Panc1 (cell line): ENCODE data around the gene MED28. TPM values are rescaled to one million over a fixed set of nuclear protein-coding genes. Genes with fewer than 3 reads are reported as not detected.

Experiments used
- ATAC-seq: fragments of 200-7000 bp; cut with Tn5 transposase; 2 replicates; pipeline ENCODE4 v1.9.1; 2020; ENCODE audit warnings: mild to moderate bottlenecking, moderate library complexity
- BruUV-seq: library from RNA; stranded (reverse); fragments of 400-500 nt; replicated peaks from 2 replicates; lab custom pipeline; 2021; lab: Mats Ljungman, UMichigan
- CTCF ChIA-PET: fragments of 300-600 bp; sonication (Branson Sonifier 250); formaldehyde crosslinking; loops from one replicate; lab custom pipeline; 2022; ENCODE audit warnings: antibody characterized with exemption; lab: Charles Lee
- POLR2A ChIA-PET: fragments of 300-600 bp; sonication (Branson Sonifier 250); formaldehyde crosslinking; loops from one replicate; lab custom pipeline; 2022; ENCODE audit warnings: antibody characterized with exemption; lab: Charles Lee
- DNase-seq: peaks from one replicate; pipeline ENCODE4 v3.0.0-alpha.2; 2010; ENCODE audit warnings: low read depth, low spot score
- H3K27ac ChIP-seq: 2 replicates; pipeline ENCODE4 v1.5.1; 2011; ENCODE audit warnings: mild to moderate bottlenecking, low read length, inconsistent platforms
- H3K27me3 ChIP-seq: fragments of 200-500 bp; sonication (Bioruptor generic); 2 replicates; pipeline ENCODE4 v1.6.0; 2014; ENCODE audit warnings: low read length, inconsistent platforms; ENCODE audit not compliant: control insufficient read depth, insufficient read depth
- H3K36me3 ChIP-seq: fragments of 200-500 bp; sonication (Bioruptor generic); 2 replicates; pipeline ENCODE4 v1.5.1; 2014; ENCODE audit warnings: inconsistent platforms, mild to moderate bottlenecking, low read length, moderate library complexity; ENCODE audit not compliant: control insufficient read depth, insufficient read depth
- H3K4me1 ChIP-seq: 2 replicates; pipeline ENCODE4 v1.5.1; 2011; ENCODE audit warnings: inconsistent platforms, mild to moderate bottlenecking, low read length, moderate library complexity; ENCODE audit not compliant: control insufficient read depth, insufficient read depth
- H3K4me3 ChIP-seq, 2 experiments: 2 replicates each; pipeline ENCODE4 v1.5.1; 2011 to 2012; ENCODE audit warnings: low read depth in 2 of 2, low read length in 2 of 2, mild to moderate bottlenecking in 2 of 2, inconsistent platforms in 1 of 2, moderate library complexity in 1 of 2
- H3K9me3 ChIP-seq: fragments of 200-500 bp; sonication (Bioruptor generic); 2 replicates; pipeline ENCODE4 v1.5.1; 2014; ENCODE audit warnings: low read depth, mild to moderate bottlenecking, inconsistent platforms, low read length, moderate library complexity; ENCODE audit not compliant: control insufficient read depth, insufficient read depth
- CTCF ChIP-seq: fragments of 450-650 bp; IDR thresholded peaks from 2 replicates; pipeline ENCODE4 v1.5.1; 2017; ENCODE audit warnings: mild to moderate bottlenecking
- POLR2AphosphoS5 ChIP-seq: IDR thresholded peaks from 2 replicates; pipeline ENCODE4 v1.6.1; 2012; ENCODE audit warnings: mild to moderate bottlenecking, low read depth, low read length, moderate library complexity
- SIN3A ChIP-seq: IDR thresholded peaks from 2 replicates; pipeline ENCODE4 v1.6.1; 2012; ENCODE audit warnings: low read depth, mild to moderate bottlenecking, low read length, moderate library complexity, borderline replicate concordance; ENCODE audit not compliant: insufficient read depth
- TCF7L2 ChIP-seq: IDR thresholded peaks from 2 replicates; pipeline ENCODE4 v1.6.1; 2011; ENCODE audit warnings: mild to moderate bottlenecking, low read depth, low read length, inconsistent platforms
- in situ Hi-C: cut with HindIII; loops from 2 replicates; pipeline ENCODE4 v1.10.0; 2016; ENCODE audit warnings: low sequenced_read_pairs, low pct_unique_long_range_greater_than_20kb
- intact Hi-C: fragments of 100-400 bp; cut with micrococcal nuclease; formaldehyde crosslinking; loops from one replicate; pipeline ENCODE4 v1.10.0; 2022; ENCODE audit not compliant: unreplicated experiment
- total RNA-seq: library from RNA; stranded (reverse); gene quantifications from one replicate; pipeline ENCODE4 v1.2.1, GENCODE V29; 2021; ENCODE audit not compliant: unreplicated experiment
- TF ChIP-seq, protein P1 (sequence below), 2 experiments: IDR thresholded peaks; 2 replicates each; pipeline ENCODE4 v1.6.1; 2011 to 2012; ENCODE audit warnings: low read depth in 2 of 2, control low read depth in 1 of 2, low read length in 1 of 2, mild to moderate bottlenecking in 1 of 2, moderate library complexity in 1 of 2; ENCODE audit not compliant: insufficient read depth in 1 of 2

Gene MED28
- total RNA-seq, 1 experiment from 2014 or later: 32.1 TPM

GRCh38 chr4:17599826-17600225 is 14.6 kb upstream of the MED28 start:
- in situ Hi-C loops: no loop called here
- Histone ChIP-seq H3K4me3 (no peak overlapping the region), H3K27me3 (no peaks in the 10 kb centered on the region), H3K4me1 (no peaks in the 10 kb centered on the region), H3K9me3 (no peaks in the 10 kb centered on the region), H3K36me3 (peaks cover 3% of the 10 kb centered on the region; the same call in 1 of the 2 replicates), H3K27ac (no peak overlapping the region)
- intact Hi-C loops: no loop called here
- no peak for DNase-seq
- CTCF ChIA-PET: no interaction called here
- POLR2A ChIA-PET: no interaction called here
- no peak for TF ChIP-seq CTCF
- TF ChIP-seq, protein P1, sequence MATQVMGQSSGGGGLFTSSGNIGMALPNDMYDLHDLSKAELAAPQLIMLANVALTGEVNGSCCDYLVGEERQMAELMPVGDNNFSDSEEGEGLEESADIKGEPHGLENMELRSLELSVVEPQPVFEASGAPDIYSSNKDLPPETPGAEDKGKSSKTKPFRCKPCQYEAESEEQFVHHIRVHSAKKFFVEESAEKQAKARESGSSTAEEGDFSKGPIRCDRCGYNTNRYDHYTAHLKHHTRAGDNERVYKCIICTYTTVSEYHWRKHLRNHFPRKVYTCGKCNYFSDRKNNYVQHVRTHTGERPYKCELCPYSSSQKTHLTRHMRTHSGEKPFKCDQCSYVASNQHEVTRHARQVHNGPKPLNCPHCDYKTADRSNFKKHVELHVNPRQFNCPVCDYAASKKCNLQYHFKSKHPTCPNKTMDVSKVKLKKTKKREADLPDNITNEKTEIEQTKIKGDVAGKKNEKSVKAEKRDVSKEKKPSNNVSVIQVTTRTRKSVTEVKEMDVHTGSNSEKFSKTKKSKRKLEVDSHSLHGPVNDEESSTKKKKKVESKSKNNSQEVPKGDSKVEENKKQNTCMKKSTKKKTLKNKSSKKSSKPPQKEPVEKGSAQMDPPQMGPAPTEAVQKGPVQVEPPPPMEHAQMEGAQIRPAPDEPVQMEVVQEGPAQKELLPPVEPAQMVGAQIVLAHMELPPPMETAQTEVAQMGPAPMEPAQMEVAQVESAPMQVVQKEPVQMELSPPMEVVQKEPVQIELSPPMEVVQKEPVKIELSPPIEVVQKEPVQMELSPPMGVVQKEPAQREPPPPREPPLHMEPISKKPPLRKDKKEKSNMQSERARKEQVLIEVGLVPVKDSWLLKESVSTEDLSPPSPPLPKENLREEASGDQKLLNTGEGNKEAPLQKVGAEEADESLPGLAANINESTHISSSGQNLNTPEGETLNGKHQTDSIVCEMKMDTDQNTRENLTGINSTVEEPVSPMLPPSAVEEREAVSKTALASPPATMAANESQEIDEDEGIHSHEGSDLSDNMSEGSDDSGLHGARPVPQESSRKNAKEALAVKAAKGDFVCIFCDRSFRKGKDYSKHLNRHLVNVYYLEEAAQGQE (IDR thresholded peaks at IDR 0.05; ENCODE audit: insufficient read depth in 1 of 2, low read depth in 2 of 2, low read length in 1 of 2): no peak
- no peak for TF ChIP-seq POLR2AphosphoS5
- TF ChIP-seq TCF7L2: no peak
- no peak for TF ChIP-seq SIN3A
- BruUV-seq: no TSS peak
- ATAC-seq: no peak

DNA sequence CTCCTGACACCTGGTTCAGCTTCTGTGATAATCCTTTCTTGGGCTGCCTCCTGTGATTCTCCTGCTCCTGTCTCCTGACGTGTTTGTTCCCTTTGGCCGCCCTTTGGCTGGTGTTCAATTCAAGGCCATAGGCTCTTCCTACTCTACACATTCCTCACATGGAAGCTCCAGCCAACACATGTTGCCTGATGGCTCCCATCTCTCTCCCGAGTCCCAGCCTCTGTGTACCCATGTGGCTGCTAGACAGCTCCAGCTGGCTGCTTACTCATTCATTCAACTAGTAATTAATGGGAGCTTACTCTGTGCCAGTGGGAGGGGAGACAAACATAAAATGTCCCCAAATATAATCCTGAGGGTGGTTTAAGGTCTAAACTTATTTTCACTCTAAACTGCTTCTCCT is 9.2 kb upstream of the MED28 start:
- H3K9me3 ChIP-seq: no peaks in the 10 kb centered on the region
- ChIA-PET POLR2A (no interaction called here), CTCF (no interaction called here)
- H3K27ac ChIP-seq: no peak overlapping the region
- H3K36me3 ChIP-seq: peaks cover 8% of the 10 kb centered on the region
- DNase-seq (no peak), ATAC-seq (no peak)
- TF ChIP-seq CTCF (no peak), POLR2AphosphoS5 (no peak), SIN3A (no peak)
- H3K4me1 ChIP-seq: no peaks in the 10 kb centered on the region
- in situ Hi-C loops (no loop called here), intact Hi-C loops (no loop called here)
- no TSS peak for BruUV-seq
- H3K4me3 ChIP-seq: no peak overlapping the region
- H3K27me3 ChIP-seq: no peaks in the 10 kb centered on the region
